ENCODE measurements around the gene GTF2F1.

DNA sequence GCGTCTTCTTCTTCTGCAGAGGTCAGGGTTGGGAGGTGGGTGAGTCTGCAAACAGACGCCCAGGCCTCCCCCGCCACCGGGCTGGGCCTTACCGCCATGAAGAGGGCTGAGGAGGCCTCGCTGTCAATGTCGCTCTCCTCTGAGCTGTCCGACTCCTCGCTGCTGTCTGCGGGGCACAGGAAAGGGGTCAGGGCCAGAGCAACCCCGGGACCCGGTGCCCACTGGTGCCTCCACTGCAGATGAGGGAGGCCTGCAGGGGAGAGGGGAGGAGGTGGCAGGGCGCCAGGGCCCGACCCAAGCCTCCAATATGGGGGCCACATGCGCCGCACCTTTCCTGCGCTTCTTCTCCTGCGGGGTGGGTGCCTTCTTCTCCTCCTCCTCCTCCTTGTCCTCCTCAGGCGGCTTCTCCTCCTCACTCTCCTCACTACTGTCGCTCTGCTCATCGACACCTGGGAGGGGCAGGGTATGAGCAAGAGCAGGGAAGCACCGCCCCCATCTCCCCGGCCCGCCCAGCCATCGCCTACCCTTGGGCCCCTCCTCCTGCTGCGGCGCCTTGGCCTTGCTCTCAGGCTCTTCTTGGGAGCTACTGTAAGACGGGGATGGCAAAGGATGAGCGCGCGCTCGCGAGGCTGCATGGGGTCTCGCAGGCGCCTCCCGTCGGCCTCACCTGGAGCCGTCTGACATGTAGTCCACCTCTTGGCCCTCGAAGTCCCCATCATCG, 11.8 kb downstream of the GTF2F1 start:
- TF ChIP-seq, protein P1, sequence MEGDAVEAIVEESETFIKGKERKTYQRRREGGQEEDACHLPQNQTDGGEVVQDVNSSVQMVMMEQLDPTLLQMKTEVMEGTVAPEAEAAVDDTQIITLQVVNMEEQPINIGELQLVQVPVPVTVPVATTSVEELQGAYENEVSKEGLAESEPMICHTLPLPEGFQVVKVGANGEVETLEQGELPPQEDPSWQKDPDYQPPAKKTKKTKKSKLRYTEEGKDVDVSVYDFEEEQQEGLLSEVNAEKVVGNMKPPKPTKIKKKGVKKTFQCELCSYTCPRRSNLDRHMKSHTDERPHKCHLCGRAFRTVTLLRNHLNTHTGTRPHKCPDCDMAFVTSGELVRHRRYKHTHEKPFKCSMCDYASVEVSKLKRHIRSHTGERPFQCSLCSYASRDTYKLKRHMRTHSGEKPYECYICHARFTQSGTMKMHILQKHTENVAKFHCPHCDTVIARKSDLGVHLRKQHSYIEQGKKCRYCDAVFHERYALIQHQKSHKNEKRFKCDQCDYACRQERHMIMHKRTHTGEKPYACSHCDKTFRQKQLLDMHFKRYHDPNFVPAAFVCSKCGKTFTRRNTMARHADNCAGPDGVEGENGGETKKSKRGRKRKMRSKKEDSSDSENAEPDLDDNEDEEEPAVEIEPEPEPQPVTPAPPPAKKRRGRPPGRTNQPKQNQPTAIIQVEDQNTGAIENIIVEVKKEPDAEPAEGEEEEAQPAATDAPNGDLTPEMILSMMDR (IDR thresholded peaks at IDR 0.05; ENCODE audit: low read depth, low read length) = no peak
- no peak for TF ChIP-seq EZH2phosphoT487 (IDR thresholded peaks at IDR 0.05; ENCODE audit: low read depth)
